Muscle of arm (tissue), 14 donors: ENCODE measurements around the gene TNFRSF13B. TPM values are rescaled to one million over a fixed set of nuclear protein-coding genes. Genes with fewer than 3 reads are reported as not detected.
"Not testable (repeated sequence)": the region's sequence is repeated elsewhere in the genome, so short reads cannot be mapped to it uniquely, and the experiment has no call there.

ENCODE experiments used
- DNase-seq: peaks from one replicate; pipeline ENCODE4 v3.0.0-alpha.2; 2013
- long read RNA-seq, 11 donors: transcript quantifications; one replicate each; lab custom pipeline, GENCODE V29; 2026
- polyA plus RNA-seq, 12 donors: library from polyadenylated mRNA; unstranded; fragments of 120-200 nt; gene quantifications; one replicate each; pipeline ENCODE4 v1.2.1, GENCODE V29; 2013; ENCODE audit not compliant: insufficient read length in 12 of 12

TNFRSF13B gene
- polyA plus RNA-seq: 1 to 10 TPM in 2 of 12 donors, under 1 TPM in 7, not detected in 3; 0.17 to 2.1 (median 0.82) TPM
- long read RNA-seq, donor 1: 0 reads
- long read RNA-seq, donor 2, partial matches to known transcripts: 0 of 1 reads
- long read RNA-seq, donor 2, other reads (novel, unspliced or antisense): 0 of 1 reads
- long read RNA-seq, donor 3: 0 reads
- long read RNA-seq, donor 4: 0 reads
- long read RNA-seq, donor 5: 0 reads
- long read RNA-seq, donor 6: 0 reads
- long read RNA-seq, donor 7: 0 reads
- long read RNA-seq, donor 8: 0 reads
- long read RNA-seq, donor 9: 0 reads
- long read RNA-seq, donor 10: 0 reads
- long read RNA-seq, donor 11: 0 reads

- DNase-seq: no peak
Observed at GRCh38 chr17:16971458-16972338, at the start of gene TNFRSF13B. TNFRSF13B (minus strand) TSS chr17:16972118; CDS start chr17:16972075, 43 bp downstream.

- no peak for DNase-seq
Observed at GRCh38 chr17:17021194-17021863, 49.4 kb upstream of the TNFRSF13B start.

- no peak for DNase-seq
Observed at GRCh38 chr17:17020821-17021193, 48.9 kb upstream of the TNFRSF13B start.

- DNase-seq: no peak
Observed at GRCh38 chr17:17019891-17020456, 48.1 kb upstream of the TNFRSF13B start.

GRCh38 chr17:17019430-17019762 lies 47.5 kb upstream of the TNFRSF13B start:
- no peak for DNase-seq

GRCh38 chr17:17018612-17019429 lies 46.9 kb upstream of the TNFRSF13B start:
- DNase-seq: no peak

- DNase-seq: no peak
Observed at GRCh38 chr17:17018021-17018441, 46.1 kb upstream of the TNFRSF13B start.

- DNase-seq: no peak
Observed at GRCh38 chr17:17017343-17018014, 45.6 kb upstream of the TNFRSF13B start.

- DNase-seq: not testable (repeated sequence)
Observed at GRCh38 chr17:17016199-17017197, 44.6 kb upstream of the TNFRSF13B start.

- no peak for DNase-seq
Observed at GRCh38 chr17:17015230-17015629, 43.3 kb upstream of the TNFRSF13B start.

- not testable (repeated sequence) for DNase-seq
Observed at GRCh38 chr17:17014748-17015124, 42.8 kb upstream of the TNFRSF13B start.

- DNase-seq: not testable (repeated sequence)
Observed at GRCh38 chr17:17013828-17014747, 42.2 kb upstream of the TNFRSF13B start.

- not testable (repeated sequence) for DNase-seq
Observed at GRCh38 chr17:17011043-17011907, 39.4 kb upstream of the TNFRSF13B start.

GRCh38 chr17:17010545-17011034 lies 38.7 kb upstream of the TNFRSF13B start:
- DNase-seq: not testable (repeated sequence)

- not testable (repeated sequence) for DNase-seq
Observed at GRCh38 chr17:17009972-17010371, 38.1 kb upstream of the TNFRSF13B start.

GRCh38 chr17:17008621-17009397 lies 36.9 kb upstream of the TNFRSF13B start:
- DNase-seq: not testable (repeated sequence)
